B cell (primary cell): ENCODE measurements around the gene APOBEC4. TPM values are rescaled to one million over a fixed set of nuclear protein-coding genes. Genes with fewer than 3 reads are reported as not detected.

Experiments used
- ATAC-seq: fragments of 200-7000 bp; cut with Tn5 transposase; one replicate; pipeline ENCODE4 v1.10.0; 2021; ENCODE audit warnings: low read depth, mild to moderate bottlenecking, moderate number of reproducible peaks, moderate library complexity
- CTCF ChIA-PET: fragments of 350-600 bp; sonication (Branson Sonifier 250); formaldehyde crosslinking; loops from one replicate; lab custom pipeline; 2021; ENCODE audit warnings: antibody characterized with exemption, inconsistent platforms; lab: Charles Lee
- POLR2A ChIA-PET: fragments of 350-600 bp; sonication (Branson Sonifier 250); formaldehyde crosslinking; loops from one replicate; lab custom pipeline; 2021; ENCODE audit warnings: antibody characterized with exemption; lab: Charles Lee
- DNase-seq: peaks from one replicate; pipeline ENCODE4 v3.0.0; 2013
- H2AFZ ChIP-seq: 2 replicates; pipeline ENCODE4 v1.6.1; 2012; ENCODE audit warnings: mild to moderate bottlenecking, low read depth, low read length; ENCODE audit not compliant: insufficient read depth, poor library complexity, severe bottlenecking
- H3K27ac ChIP-seq, 2 donors: 1 replicate in 1 of 2; 2 replicates in 1 of 2; pipeline ENCODE4 v1.5.1; 2012 to 2013; ENCODE audit warnings: low read length in 2 of 2, mild to moderate bottlenecking in 2 of 2, moderate library complexity in 1 of 2
- H3K27me3 ChIP-seq, 4 experiments: fragments of 200-600 bp in 1 of 4; sonication (generic) in 1 of 4; replicated peaks in 1 of 4; 1 replicate in 2 of 4; 2 replicates in 2 of 4; pipeline versions ENCODE4 v1.6.1 to v1.7.0; 2013 to 2016; ENCODE audit warnings: low read length in 3 of 4, mild to moderate bottlenecking in 2 of 4, mixed read lengths in 1 of 4, moderate library complexity in 1 of 4; ENCODE audit not compliant: insufficient read depth in 4 of 4, control insufficient read depth in 3 of 4; ENCODE audit errors: control extremely low read depth in 1 of 4
- H3K36me3 ChIP-seq, 2 experiments: replicated peaks in 1 of 2; 1 replicate in 1 of 2; 2 replicates in 1 of 2; pipeline versions ENCODE4 v1.6.1 to v1.7.1; 2013; ENCODE audit warnings: low read length in 1 of 2; ENCODE audit not compliant: insufficient read depth in 2 of 2, control insufficient read depth in 1 of 2; ENCODE audit errors: control extremely low read depth in 1 of 2, extremely low read depth in 1 of 2
- H3K4me1 ChIP-seq, 2 donors: fragments of 200-600 bp in 1 of 2; sonication (generic) in 1 of 2; 1 replicate in 1 of 2; 2 replicates in 1 of 2; pipeline versions ENCODE4 v1.5.1 to v1.6.1; 2013 to 2017; ENCODE audit warnings: low read length in 2 of 2; ENCODE audit not compliant: control insufficient read depth in 2 of 2, insufficient read depth in 2 of 2
- H3K4me2 ChIP-seq: replicated peaks from 2 replicates; pipeline ENCODE3; 2012; ENCODE audit warnings: mild to moderate bottlenecking, low read depth, low read length; ENCODE audit not compliant: poor library complexity, severe bottlenecking
- H3K4me3 ChIP-seq, 5 experiments: fragments of 200-600 bp in 1 of 5; sonication (generic) in 1 of 5; 1 replicate in 3 of 5; 2 replicates in 2 of 5; pipeline versions ENCODE4 v1.5.1 to v1.7.0; 2011 to 2016; ENCODE audit warnings: low read length in 4 of 5, mild to moderate bottlenecking in 4 of 5, low read depth in 2 of 5, control low read depth in 1 of 5, moderate library complexity in 1 of 5; ENCODE audit not compliant: insufficient read depth in 1 of 5; ENCODE audit errors: control extremely low read depth in 1 of 5, extremely low read depth in 1 of 5
- H3K79me2 ChIP-seq: fragments of 200-600 bp; sonication (generic); one replicate; pipeline ENCODE4 v1.6.0; 2016; ENCODE audit warnings: low read length; ENCODE audit not compliant: control insufficient read depth, insufficient read depth
- H3K9ac ChIP-seq: fragments of 200-600 bp; sonication (generic); 2 replicates; pipeline ENCODE4 v1.6.1; 2017; ENCODE audit warnings: mild to moderate bottlenecking, low read length, moderate library complexity
- H3K9me3 ChIP-seq, 3 donors: one replicate each; pipeline versions ENCODE4 v1.6.1 to v1.7.1; 2013; ENCODE audit warnings: low read length in 2 of 3; ENCODE audit not compliant: control insufficient read depth in 2 of 3, insufficient read depth in 1 of 3; ENCODE audit errors: control extremely low read depth in 1 of 3
- H4K20me1 ChIP-seq: 2 replicates; pipeline ENCODE4 v1.6.0; 2012; ENCODE audit warnings: mild to moderate bottlenecking, low read length; ENCODE audit not compliant: insufficient read depth, control insufficient read depth, poor library complexity, severe bottlenecking
- H3K27ac Mint-ChIP-seq: one replicate; pipeline ENCODE4 v1.8.0; 2021; ENCODE audit warnings: mixed read lengths
- H3K27me3 Mint-ChIP-seq: one replicate; pipeline ENCODE4 v1.8.0; 2021; ENCODE audit warnings: mixed read lengths
- H3K4me1 Mint-ChIP-seq: one replicate; pipeline ENCODE4 v1.8.0; 2021; ENCODE audit warnings: mixed read lengths
- H3K4me3 Mint-ChIP-seq: one replicate; pipeline ENCODE4 v1.8.0; 2021; ENCODE audit warnings: mixed read lengths
- H3K9me3 Mint-ChIP-seq: one replicate; pipeline ENCODE4 v1.8.0; 2022; ENCODE audit warnings: mixed read lengths; ENCODE audit not compliant: insufficient read depth
- EZH2 ChIP-seq: IDR thresholded peaks from 2 replicates; pipeline ENCODE4 v1.6.1; 2012; ENCODE audit warnings: borderline replicate concordance, low read depth, mild to moderate bottlenecking, moderate library complexity, low read length; ENCODE audit not compliant: insufficient read depth, poor library complexity, severe bottlenecking
- WGBS: methylation state at CpG from one replicate; pipeline ENCODE4 v1.1.5; 2013; ENCODE audit warnings: missing lambda C conversion rate; ENCODE audit not compliant: insufficient coverage; 5-methylcytosine and 5-hydroxymethylcytosine counted together
- intact Hi-C: fragments of 100-400 bp; cut with micrococcal nuclease; formaldehyde crosslinking; loops from one replicate; pipeline ENCODE4 v1.10.0; 2022
- polyA plus RNA-seq: library from polyadenylated mRNA; depleted of rRNA; stranded (reverse); fragments of >200 nt; gene quantifications from 2 replicates; pipeline ENCODE4 v1.2.3, GENCODE V29; 2012
- total RNA-seq, 2 donors: library from RNA; stranded (reverse); fragments of 120-200 nt in 1 of 2; gene quantifications; 1 replicate in 1 of 2; 2 replicates in 1 of 2; pipeline versions ENCODE4 v1.2.3 to v1.2.4, GENCODE V29; 2013 to 2022
- TF ChIP-seq, protein P1 (sequence below): fragments of 200-600 bp; IDR thresholded peaks from one replicate; pipeline ENCODE4 v1.8.0; 2022; ENCODE audit warnings: antibody characterized with exemption, mild to moderate bottlenecking

APOBEC4 gene
- total and polyA plus RNA-seq, 2 donors (not counting 1 experiment from before 2014, with no cell fraction given): not detected

- H3K27ac Mint-ChIP-seq: no peak overlapping the region
- intact Hi-C loops: loop anchor here (10.0 kb wide), 1 partner anchor 226 kb away; no protein-coding TSS in a partner anchor
- CTCF ChIA-PET: no interaction called here
- ATAC-seq (no peak), DNase-seq (no peak)
- no peaks in the 10 kb centered on the region for H3K27me3 ChIP-seq
- no peaks in the 10 kb centered on the region for H4K20me1 ChIP-seq
- WGBS: no CpG with 5 or more reads among the region's 2 CpGs
- H3K9ac ChIP-seq: no peak overlapping the region
- no peak for TF ChIP-seq EZH2
- TF ChIP-seq, protein P1, sequence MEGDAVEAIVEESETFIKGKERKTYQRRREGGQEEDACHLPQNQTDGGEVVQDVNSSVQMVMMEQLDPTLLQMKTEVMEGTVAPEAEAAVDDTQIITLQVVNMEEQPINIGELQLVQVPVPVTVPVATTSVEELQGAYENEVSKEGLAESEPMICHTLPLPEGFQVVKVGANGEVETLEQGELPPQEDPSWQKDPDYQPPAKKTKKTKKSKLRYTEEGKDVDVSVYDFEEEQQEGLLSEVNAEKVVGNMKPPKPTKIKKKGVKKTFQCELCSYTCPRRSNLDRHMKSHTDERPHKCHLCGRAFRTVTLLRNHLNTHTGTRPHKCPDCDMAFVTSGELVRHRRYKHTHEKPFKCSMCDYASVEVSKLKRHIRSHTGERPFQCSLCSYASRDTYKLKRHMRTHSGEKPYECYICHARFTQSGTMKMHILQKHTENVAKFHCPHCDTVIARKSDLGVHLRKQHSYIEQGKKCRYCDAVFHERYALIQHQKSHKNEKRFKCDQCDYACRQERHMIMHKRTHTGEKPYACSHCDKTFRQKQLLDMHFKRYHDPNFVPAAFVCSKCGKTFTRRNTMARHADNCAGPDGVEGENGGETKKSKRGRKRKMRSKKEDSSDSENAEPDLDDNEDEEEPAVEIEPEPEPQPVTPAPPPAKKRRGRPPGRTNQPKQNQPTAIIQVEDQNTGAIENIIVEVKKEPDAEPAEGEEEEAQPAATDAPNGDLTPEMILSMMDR: no peak
- no peaks in the 10 kb centered on the region for H3K9me3 Mint-ChIP-seq
- H3K9me3 ChIP-seq: no peaks in the 10 kb centered on the region
- H3K4me1 Mint-ChIP-seq: no peaks in the 10 kb centered on the region
- no peaks in the 10 kb centered on the region for H3K36me3 ChIP-seq
- H2AFZ ChIP-seq: no peak overlapping the region
- no peaks in the 10 kb centered on the region for H3K79me2 ChIP-seq
- H3K4me3 Mint-ChIP-seq: no peak overlapping the region
- no peak overlapping the region for H3K4me3 ChIP-seq
- H3K27me3 Mint-ChIP-seq: peaks cover 17% of the 10 kb centered on the region
- POLR2A ChIA-PET: no interaction called here
- H3K27ac ChIP-seq: no peak overlapping the region
- H3K4me1 ChIP-seq: no peaks in the 10 kb centered on the region
- no peak overlapping the region for H3K4me2 ChIP-seq
Measured at GRCh38 chr1:183688341-183689060, 35.4 kb upstream of the APOBEC4 start.

- intact Hi-C loops: loop anchor here (10.0 kb wide), 1 partner anchor 227 kb away; no protein-coding TSS in a partner anchor
- Histone ChIP-seq H3K36me3 (no peaks in the 10 kb centered on the region), H3K4me2 (no peak overlapping the region), H3K79me2 (no peaks in the 10 kb centered on the region), H3K27me3 (no peaks in the 10 kb centered on the region), H4K20me1 (no peaks in the 10 kb centered on the region), H3K4me1 (no peaks in the 10 kb centered on the region), H2AFZ (no peak overlapping the region), H3K9me3 (no peaks in the 10 kb centered on the region), H3K4me3 (no peak overlapping the region), H3K27ac (no peak overlapping the region), H3K9ac (no peak overlapping the region)
- no peak for TF ChIP-seq EZH2
- TF ChIP-seq, protein P1: no peak
- no peak for ATAC-seq
- Mint-ChIP-seq H3K27me3 (peaks cover 18% of the 10 kb centered on the region), H3K4me3 (no peak overlapping the region), H3K27ac (no peak overlapping the region), H3K9me3 (no peaks in the 10 kb centered on the region), H3K4me1 (no peaks in the 10 kb centered on the region)
- no peak for DNase-seq
- ChIA-PET CTCF (interaction anchor here (4.4 kb wide), 1 partner anchor 228 kb away, joined by 105 read pairs; no protein-coding TSS in a partner anchor), POLR2A (no interaction called here)
- no CpG with 5 or more reads among the region's 2 CpGs for WGBS
Measured at GRCh38 chr1:183687546-183688304, 34.6 kb upstream of the APOBEC4 start.
